ENCODE data around the gene ASMTL. TPM values are rescaled to one million over a fixed set of nuclear protein-coding genes. Genes with fewer than 3 reads are reported as not detected.

ASMTL gene
- total and polyA plus RNA-seq, 2 experiments from 2014 or later: 10.1 to 31.0 TPM

DNA sequence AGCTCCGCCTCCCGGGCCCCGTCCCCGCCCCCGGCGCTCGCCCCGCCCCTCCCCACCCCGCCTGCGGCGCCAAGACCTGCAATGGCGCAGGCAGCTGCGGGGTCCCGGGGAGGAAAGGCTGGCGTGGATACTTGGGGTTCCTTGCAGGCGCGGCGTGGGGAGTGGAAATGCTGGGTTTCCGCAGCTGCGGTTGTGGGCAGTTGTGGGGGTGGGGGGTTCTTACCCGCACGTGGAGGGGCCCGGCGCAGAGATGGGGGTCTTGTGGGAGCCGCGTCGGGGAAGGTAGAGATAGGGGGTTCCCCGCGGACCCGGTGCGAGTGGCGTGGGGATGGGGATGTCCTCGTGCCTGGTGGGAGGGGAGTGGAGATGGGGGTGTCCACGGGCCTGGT, 680 bp upstream of the ASMTL start:
- H3K79me2 ChIP-seq: peaks cover 37% of the 10 kb centered on the region
- 0% methylated on average over 10 of the region's 34 CpGs for WGBS (ENCODE audit: low lambda C conversion rate, missing lambda C conversion rate)
- peak overlapping the region; percentile 78 for H3K4me3 ChIP-seq
- peak overlapping the region; percentile 90 for H3K27ac ChIP-seq
- DNase-seq (ENCODE audit: low spot score): no peak
- no peaks in the 10 kb centered on the region for H3K9me2 ChIP-seq (replicated peaks; ENCODE audit: insufficient read depth)
- no peaks in the 10 kb centered on the region for H3K36me3 ChIP-seq (replicated peaks; ENCODE audit: insufficient read depth, low read depth)
- H3K4me2 ChIP-seq: peak overlapping the region; percentile 76
- H3K4me1 ChIP-seq (ENCODE audit: insufficient read depth): no peaks in the 10 kb centered on the region
- H3K9me3 ChIP-seq (ENCODE audit: low read depth): no peaks in the 10 kb centered on the region
- peak overlapping the region; percentile 94 for H2AFZ ChIP-seq
- H4K20me1 ChIP-seq (ENCODE audit: insufficient read depth, poor library complexity, severe bottlenecking): no peaks in the 10 kb centered on the region
- no peak for TF ChIP-seq EZH2 (IDR thresholded peaks at IDR 0.05; ENCODE audit: borderline replicate concordance)
- no peak for TF ChIP-seq CTCF (IDR thresholded peaks at IDR 0.05; ENCODE audit: poor library complexity)
- no peak for TF ChIP-seq EZH2phosphoT487 (IDR thresholded peaks at IDR 0.05; ENCODE audit: low read depth, severe bottlenecking, unreplicated experiment)
- H3K27me3 ChIP-seq: no peaks in the 10 kb centered on the region

DNA sequence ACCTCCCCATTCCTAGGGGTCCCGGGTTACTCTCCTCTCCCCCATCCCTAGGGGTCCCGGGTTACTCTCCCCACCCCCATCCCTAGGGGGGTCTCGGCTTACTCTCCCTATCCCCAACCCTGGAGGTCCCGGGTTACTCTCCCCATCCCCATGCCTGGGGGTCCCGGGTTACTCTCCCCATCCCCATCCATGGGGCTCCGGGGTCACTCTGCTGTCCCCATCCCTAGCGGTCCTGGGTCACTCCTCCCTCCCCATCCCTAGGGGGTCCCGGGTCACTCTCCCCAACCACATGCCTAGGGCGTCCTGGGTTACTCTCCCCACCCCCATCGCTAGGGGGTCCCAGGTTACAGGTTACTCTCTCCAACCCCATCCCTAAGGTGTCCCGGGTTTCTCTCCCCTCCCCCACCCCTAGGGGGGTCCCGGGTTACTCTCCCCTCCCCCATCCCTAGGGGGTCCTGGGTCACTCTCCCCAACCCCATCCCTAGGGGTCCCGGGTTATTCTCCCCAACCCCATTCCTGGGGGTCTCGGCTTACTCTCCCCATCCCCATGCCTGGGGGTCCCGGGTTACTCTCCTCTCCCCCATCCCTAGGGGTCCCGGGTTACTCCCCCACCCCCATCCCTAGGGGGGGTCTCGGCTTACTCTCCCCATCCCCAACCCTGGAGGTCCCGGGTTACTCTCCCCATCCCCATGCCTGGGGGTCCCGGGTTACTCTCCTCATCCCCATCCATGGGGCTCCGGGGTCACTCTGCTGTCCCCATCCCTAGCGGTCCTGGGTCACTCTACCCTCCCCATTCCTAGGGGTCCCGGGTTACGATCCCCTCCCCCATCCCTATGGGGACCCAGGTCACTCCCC, 821 bp downstream of the ASMTL start:
- H3K27me3 ChIP-seq: no peaks in the 10 kb centered on the region
- H3K4me3 ChIP-seq: peak overlapping the region; percentile 73
- 44% methylated on average over 9 of the region's 23 CpGs for WGBS (ENCODE audit: low lambda C conversion rate, missing lambda C conversion rate)
- TF ChIP-seq EZH2 (IDR thresholded peaks at IDR 0.05; ENCODE audit: borderline replicate concordance): no peak
- no peak for TF ChIP-seq CTCF (IDR thresholded peaks at IDR 0.05; ENCODE audit: poor library complexity)
- TF ChIP-seq EZH2phosphoT487 (IDR thresholded peaks at IDR 0.05; ENCODE audit: low read depth, severe bottlenecking, unreplicated experiment): no peak
- DNase-seq (ENCODE audit: low spot score): no peak
- H2AFZ ChIP-seq: no peak overlapping the region
- no peaks in the 10 kb centered on the region for H3K9me2 ChIP-seq (replicated peaks; ENCODE audit: insufficient read depth)
- no peaks in the 10 kb centered on the region for H3K36me3 ChIP-seq (replicated peaks; ENCODE audit: insufficient read depth, low read depth)
- no peaks in the 10 kb centered on the region for H3K4me1 ChIP-seq (ENCODE audit: insufficient read depth)
- peaks cover 40% of the 10 kb centered on the region for H3K79me2 ChIP-seq
- H3K4me2 ChIP-seq: peak overlapping the region; percentile 96
- H4K20me1 ChIP-seq (ENCODE audit: insufficient read depth, poor library complexity, severe bottlenecking): no peaks in the 10 kb centered on the region
- H3K27ac ChIP-seq: peak overlapping the region; percentile 66
- no peaks in the 10 kb centered on the region for H3K9me3 ChIP-seq (ENCODE audit: low read depth)

DNA sequence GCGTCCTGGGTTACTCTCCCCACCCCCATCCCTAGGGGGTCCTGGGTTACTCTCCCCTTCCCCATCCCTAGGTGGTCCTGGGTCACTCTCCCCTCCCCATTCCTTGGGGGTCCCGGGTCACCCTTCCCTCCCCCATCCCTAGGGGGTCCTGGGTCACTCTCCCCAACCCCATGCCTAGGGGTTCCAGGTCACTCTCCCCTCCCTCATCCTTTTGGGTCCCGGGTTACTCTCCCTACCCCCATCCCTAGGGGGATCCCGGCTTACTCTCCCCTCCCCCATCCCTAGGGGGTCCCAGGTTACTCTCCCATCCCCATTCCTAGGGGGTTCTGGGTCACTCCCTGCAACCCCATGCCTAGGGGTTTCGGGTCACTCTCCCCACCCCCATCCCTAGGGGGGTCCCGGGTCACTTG, 1.5 kb downstream of the ASMTL start:
- no peak for TF ChIP-seq EZH2phosphoT487 (IDR thresholded peaks at IDR 0.05; ENCODE audit: low read depth, severe bottlenecking, unreplicated experiment)
- no peak for TF ChIP-seq CTCF (IDR thresholded peaks at IDR 0.05; ENCODE audit: poor library complexity)
- TF ChIP-seq EZH2 (IDR thresholded peaks at IDR 0.05; ENCODE audit: borderline replicate concordance): no peak
- no peaks in the 10 kb centered on the region for H3K9me2 ChIP-seq (replicated peaks; ENCODE audit: insufficient read depth)
- no peaks in the 10 kb centered on the region for H4K20me1 ChIP-seq (ENCODE audit: insufficient read depth, poor library complexity, severe bottlenecking)
- no peaks in the 10 kb centered on the region for H3K4me1 ChIP-seq (ENCODE audit: insufficient read depth)
- H3K36me3 ChIP-seq (replicated peaks; ENCODE audit: insufficient read depth, low read depth): no peaks in the 10 kb centered on the region
- peak overlapping the region; percentile 96 for H3K4me2 ChIP-seq
- no peak overlapping the region for H3K27ac ChIP-seq
- no peak for DNase-seq (ENCODE audit: low spot score)
- 94% methylated on average over 2 of the region's 6 CpGs for WGBS (ENCODE audit: low lambda C conversion rate, missing lambda C conversion rate)
- peaks cover 40% of the 10 kb centered on the region for H3K79me2 ChIP-seq
- H2AFZ ChIP-seq: no peak overlapping the region
- no peaks in the 10 kb centered on the region for H3K9me3 ChIP-seq (ENCODE audit: low read depth)
- H3K27me3 ChIP-seq: no peaks in the 10 kb centered on the region
- no peak overlapping the region for H3K4me3 ChIP-seq

All from hepatocyte (in vitro differentiated cells).